Measurements from ENCODE around the gene ARHGAP27.
"Not testable (repeated sequence)": the region's sequence is repeated elsewhere in the genome, so short reads cannot be mapped to it uniquely, and the experiment has no call there.

The ARHGAP27 gene, protein sequence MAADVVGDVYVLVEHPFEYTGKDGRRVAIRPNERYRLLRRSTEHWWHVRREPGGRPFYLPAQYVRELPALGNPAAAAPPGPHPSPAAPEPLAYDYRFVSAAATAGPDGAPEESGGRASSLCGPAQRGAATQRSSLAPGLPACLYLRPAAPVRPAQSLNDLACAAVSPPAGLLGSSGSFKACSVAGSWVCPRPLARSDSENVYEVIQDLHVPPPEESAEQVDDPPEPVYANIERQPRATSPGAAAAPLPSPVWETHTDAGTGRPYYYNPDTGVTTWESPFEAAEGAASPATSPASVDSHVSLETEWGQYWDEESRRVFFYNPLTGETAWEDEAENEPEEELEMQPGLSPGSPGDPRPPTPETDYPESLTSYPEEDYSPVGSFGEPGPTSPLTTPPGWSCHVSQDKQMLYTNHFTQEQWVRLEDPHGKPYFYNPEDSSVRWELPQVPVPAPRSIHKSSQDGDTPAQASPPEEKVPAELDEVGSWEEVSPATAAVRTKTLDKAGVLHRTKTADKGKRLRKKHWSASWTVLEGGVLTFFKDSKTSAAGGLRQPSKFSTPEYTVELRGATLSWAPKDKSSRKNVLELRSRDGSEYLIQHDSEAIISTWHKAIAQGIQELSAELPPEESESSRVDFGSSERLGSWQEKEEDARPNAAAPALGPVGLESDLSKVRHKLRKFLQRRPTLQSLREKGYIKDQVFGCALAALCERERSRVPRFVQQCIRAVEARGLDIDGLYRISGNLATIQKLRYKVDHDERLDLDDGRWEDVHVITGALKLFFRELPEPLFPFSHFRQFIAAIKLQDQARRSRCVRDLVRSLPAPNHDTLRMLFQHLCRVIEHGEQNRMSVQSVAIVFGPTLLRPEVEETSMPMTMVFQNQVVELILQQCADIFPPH

DNA sequence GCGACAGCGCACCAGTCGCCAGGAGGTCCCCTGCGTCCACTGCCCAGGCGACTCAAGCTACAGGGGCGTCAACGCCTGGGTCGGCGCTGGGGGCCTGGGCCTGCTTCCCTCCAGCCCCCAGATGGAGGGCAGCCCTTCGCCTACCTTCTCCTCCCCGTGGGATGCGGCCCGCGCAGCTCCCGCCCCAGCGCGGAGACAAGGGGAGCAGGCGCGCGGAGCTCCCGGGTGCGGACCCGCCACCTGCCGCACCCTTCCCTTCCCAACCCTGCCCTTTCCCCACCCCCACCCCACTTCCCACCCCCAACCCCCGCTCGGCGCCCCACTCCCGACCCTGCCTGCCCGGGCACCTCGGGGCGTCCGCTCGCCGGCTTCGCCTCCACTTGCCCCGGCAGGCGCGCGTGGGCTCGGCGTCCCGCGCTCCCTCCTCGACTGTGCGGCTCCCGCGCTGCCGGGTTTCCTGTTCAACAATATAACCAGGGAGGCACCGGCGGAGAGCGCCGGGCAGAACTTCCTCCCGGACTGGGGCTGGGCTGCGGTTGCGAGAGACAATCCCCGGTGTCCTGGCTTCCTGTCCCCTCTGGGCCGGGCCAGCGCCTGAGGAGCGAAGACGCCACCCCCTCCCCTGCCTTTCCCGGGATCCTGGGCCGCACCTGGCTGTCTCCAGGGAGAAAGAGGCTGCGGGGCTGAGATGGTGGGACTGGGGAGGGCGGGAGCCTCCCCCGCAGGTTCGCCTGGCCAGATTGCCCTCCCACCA is at the start of gene ARHGAP27:
Gene ARHGAP27 (minus strand): TSS at position 466 of the 754 bp plus-strand sequence. CDS start 2,591 bp downstream, outside the sequence.
- DNase-seq = no peak

DNA sequence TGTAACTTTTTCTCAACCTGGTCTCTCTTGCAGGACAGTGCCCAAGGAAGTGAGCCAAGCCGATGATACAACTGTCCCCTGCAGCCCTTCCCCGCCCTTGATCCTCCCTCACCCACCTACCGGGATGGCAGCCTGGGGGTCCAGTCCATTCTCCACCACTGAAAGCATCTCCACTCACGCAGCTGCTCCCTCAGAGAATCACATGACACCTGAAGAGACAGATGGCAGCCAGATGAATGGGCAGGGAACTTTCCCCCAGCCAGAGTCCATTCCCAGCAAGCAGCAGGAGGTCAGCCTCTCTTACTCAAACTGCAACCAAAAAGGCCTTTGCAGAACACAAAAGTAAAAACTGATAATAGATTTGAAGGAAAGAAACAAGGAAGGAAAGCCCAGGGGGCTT is 49.6 kb upstream of the ARHGAP27 start:
- not testable (repeated sequence) for DNase-seq

DNA sequence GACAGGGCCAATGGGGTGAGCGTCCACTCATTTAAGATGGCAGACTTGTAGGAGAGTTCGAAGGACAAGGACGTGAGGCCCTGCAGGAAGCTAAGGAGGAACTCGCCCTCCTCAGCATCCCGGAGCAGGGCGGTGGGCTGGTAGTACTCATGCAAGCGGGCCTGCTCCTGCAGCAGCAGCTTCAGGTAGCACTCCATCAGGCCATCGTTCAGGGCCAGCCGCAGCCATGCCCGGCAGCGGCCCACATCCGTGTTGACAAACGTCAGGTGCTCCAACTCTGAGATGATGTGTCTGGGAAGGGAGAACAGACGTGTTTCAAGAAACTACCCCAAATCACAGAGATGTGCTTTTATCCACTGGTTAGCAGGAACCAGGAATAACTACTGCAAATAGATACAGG is 42.8 kb upstream of the ARHGAP27 start:
- DNase-seq = not testable (repeated sequence)

DNA sequence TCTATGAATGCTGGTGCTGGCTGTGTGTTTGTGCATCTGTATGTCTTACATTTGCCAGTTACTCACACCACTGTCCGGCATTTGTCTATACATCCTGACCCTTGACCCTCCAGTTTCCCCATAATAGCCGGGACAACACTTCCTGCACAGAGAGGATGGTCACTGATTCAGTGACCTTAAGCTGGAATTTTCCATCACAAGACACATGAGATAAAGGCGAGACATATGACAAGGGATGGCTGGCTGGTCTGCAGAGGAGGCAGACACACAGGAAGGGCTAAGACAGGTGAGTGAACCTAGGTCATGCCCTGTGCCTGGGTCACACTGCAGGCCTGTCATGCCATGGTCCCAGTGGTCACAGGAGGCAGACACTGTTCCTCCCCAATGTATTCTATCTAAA is 39.6 kb upstream of the ARHGAP27 start:
- not testable (repeated sequence) for DNase-seq

DNA sequence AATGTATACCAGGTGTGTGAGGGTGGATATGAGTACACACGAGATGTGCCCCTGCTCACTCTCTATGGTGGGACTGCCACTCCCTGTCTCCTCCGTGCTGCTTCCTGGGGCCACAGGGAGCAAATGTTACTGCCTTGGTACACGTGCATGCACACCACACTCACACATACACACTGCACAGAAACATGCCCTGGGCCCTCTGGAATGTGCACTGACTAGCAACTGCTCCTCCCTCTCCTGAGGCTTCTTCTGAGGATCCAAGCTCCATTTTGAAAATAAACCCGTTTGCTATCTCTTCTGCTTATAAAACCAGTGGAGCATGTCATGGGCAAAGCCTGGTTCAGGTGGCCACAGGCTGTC is 36.5 kb upstream of the ARHGAP27 start:
- not testable (repeated sequence) for DNase-seq

DNA sequence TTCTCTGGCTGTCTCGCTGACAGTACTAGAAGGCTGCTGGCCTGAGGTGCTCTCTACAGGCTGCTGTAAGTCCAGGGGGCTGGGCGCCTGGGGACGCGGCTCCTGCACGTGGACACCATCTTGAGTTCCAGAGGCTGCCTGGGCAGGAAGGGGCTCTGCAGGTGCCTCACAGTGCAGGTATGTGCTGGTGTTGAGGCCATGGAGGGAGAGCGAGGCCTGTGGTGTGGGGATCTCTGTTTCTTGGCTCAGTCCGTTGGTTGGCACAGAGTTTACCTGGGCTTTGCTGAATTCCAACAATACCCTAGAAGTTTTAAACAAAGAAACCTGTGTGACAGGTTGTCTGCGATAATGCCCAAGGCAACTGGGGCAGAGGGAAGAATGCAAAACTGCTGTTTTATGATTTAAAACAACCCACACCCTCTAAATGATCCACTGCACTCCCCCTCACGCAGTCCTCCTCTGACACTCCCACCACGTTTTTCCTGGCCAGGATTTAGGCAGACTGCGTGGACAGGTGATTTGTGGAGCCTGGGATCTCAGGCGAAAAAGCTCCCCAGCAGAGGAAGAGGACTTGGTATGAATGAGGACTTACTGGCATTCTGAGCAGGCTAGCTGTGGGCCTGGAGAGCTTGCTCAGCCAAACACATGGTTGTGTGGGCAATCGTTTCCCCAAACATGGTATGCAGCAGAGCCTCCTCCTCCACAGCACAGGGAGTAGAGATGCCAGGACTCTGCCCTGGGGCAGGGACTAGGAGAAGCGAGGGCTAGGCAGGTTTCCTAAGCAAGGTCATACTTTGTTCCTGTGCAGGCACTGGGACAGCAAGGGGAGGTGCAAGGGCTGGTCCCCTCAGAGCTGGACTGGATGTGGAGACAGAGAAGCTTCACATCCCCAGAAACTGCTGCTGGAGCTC is 35.9 kb upstream of the ARHGAP27 start:
- DNase-seq = not testable (repeated sequence)

DNA sequence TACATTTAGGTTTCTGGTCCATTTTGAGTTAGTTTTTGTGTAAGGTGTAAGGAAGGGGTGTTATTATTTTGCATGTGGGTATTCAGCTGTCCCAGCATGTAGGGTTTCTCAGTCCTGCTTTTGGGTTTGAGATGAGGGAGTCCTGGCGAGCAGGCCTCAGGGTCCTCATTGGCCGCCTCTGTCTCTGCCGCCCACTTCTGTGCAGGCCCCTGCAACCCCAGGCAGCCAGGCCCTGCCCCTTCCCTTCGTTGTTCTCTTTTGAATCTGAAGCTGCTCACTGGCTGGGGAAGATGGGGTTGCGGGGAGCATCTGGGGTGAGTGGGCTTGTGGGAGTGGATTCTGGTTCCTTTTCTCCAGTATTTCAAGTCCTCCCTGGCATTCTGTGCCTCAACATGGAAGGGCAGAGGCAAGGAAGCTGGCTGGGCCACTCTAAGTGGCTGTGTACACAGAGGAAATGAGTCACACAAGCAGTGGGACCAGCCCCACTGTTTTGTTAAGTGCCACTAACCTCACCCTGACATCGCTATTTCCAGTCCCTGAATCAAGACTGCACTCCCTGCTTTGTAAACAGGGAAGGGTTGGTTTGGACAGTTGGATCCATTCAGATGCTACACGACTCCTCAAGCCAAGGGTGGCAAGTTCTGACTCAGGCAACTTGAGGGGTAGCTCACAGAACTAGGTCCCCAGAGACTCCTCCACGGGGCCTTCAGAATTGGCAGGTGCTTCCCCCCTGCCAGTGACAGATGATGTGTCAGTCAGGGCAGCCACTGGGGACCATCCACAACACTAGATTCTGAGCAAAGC is 29.1 kb upstream of the ARHGAP27 start:
- not testable (repeated sequence) for DNase-seq

DNA sequence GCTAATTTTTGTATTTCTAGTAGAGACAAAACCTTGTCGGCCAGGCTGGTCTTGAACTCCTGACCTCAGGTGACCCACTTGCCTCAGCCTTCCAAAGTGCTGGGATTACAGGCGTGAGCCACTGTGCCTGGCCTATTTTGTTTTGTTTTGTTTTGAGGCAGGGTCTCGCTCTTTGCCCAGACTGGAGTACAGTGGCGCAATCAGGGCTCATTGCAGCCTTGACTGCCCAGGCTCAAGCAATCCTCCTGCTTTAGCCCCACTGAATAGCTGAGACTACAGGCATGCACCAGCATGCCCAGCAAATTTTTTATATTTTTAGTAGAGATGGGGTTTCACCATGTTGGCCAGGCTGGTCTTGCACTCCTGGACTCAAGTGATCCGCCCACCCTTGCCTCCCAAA is 27.8 kb upstream of the ARHGAP27 start:
- not testable (repeated sequence) for DNase-seq

DNA sequence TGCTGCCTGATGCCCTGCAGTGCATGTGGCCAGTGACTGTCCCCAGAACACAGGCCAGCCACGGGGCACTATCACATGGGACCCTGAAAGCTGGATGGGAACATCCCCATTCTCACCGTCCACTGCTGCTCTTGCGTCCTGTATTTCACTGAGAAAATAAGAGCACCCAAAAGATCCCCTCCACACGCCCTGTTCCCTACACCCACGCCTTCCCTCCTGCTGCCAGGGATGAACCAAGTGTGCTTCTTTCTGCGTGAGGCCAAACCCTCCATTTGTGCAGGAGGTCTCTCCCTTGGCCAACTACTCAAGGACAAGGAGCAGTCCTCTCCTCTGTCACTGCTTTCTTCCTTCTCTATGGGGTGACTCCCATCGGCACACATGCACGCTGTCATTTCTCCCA is 21.7 kb upstream of the ARHGAP27 start:
- DNase-seq = not testable (repeated sequence)

DNA sequence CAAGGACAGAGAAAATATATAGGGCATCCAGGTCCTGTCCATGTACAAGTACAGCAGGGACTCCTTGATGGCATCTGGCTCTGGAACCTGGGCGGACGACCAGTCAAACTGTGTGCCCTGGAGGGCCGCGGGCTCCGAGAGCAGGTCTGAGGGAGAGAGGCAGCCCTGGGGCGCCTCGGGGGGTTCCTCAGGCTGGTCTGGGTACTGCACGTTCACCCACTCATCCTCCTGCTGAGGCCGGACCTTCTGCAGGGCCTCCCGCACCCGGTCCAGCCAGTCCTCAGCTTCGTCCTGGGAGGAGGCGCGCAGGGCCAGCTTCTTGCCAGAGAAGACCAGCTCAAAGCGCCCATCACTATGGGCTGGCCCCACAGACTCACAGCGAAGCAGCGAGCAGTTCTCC is 21.1 kb upstream of the ARHGAP27 start:
- DNase-seq = not testable (repeated sequence)

DNA sequence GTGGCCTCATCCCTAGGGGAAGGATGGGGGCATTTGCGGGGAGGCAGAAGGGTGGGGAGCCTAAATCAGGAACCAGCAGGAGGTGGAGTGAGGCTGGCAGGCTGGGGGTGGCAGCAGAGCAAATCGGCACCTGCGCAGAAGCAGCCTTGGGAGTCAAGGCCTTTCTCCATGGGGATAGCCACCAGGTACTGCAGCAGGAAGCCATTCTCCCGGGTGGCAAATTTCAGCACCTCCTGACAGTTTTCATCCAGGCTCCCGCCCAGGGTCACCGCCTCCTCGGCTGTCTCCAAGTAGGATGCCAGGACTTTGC is 20.5 kb upstream of the ARHGAP27 start:
- DNase-seq = not testable (repeated sequence)

DNA sequence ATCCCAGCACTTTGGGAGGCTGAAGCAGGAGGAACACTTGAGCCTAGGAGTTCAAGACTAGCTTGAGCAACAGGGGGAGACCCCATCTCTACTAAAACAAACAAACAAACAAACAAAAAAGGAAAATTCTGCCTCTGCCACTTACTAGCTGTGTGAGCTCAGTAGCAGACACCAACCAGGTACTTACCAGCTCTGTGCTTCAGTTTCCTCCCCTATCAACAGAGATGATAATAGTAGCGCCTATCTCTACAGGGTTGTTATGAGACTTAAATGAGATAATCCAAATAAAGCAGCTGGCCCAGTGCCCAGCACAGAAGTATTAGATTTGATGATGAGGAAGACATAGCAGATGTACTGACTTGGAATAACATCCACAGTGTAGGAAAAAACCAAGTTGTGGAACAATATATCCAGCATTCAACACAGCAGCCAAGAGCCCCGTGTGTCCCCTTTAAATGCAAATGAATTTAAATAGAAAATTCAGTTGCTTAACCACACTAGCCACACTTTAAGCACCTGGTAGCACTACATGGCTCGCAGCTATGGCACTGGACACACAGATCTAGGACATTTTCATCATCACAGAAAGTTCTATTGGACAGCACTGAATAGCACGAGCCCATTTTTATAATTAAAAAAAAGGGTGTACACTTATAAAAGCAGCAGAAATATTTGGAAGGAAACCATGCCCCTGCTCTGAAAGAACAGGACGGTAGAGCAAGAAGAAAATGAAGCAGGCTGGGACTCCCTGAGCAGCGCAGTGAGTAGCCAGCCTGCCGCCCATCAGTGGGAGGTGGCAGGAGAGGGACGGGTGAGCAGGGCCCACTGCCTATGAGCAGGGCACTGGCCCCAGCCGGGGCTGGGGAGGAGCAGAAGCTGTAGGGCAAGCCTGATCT is 19.9 kb upstream of the ARHGAP27 start:
- not testable (repeated sequence) for DNase-seq

DNA sequence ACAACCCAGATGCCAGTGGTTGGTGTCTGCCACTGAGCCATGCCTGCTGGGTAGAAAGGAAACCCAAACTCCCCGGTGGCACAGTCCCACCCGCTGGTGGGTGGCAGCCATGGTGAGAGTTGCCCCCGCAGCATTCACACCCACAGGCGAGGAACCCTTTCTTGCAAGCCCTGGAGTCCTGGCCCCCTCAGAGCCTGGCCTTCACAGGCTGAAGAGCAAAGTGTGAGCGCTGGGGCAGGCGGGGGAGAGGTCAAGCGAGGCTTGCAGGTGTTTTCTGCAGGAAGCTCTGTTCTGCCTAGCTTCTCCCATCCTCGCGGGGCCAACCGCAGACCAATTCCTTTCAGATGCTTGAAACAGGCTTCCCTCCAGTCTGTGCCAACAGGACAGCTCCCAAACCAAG is 19.0 kb upstream of the ARHGAP27 start:
- DNase-seq = not testable (repeated sequence)

DNA sequence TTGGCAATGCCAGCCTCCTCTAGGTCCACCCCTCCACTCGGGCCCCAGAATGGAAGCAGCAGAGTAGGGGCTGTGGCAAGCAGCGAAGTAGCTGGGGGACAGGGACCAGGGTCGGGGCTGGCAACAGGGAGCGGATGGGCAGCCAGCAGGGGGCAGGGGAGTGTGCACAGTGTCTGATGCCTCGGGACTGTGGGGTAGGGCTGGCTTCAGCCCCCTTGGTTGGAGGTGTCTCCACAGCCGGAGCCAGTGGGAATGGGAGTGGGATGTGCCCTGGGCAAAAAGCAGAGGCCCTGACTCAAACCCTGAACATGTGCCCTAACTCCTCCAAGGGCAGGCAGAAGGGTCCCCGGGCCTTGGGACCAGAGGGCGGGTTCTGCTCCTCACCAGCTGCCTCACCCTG is 18.5 kb upstream of the ARHGAP27 start:
- DNase-seq = no peak

DNA sequence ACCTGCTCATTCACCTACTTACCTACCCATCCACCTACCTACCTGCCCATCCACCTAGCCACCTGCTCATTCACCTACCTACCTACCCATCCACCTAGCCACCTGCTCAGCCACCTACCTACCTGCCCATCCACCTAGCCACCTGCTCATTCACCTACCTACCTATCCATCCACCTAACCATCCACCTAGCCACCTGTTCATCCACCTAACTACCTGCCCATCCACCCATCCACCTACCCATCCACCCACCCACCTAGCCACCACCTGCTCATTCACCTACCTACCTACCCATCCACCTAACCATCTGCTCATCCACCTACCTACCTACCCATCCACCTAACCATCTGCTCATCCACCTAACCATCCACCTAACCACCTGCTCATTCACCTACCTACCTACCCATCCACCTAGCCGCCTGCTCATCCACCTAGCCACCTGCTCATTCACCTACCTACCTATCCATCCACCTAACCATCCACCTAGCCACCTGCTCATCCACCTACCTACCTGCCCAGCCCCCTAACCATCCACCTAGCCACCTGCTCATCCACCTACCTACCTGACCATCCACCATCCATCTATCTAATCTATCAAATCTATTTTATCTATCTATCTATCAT is 17.1 kb upstream of the ARHGAP27 start:
- DNase-seq = not testable (repeated sequence)

DNA sequence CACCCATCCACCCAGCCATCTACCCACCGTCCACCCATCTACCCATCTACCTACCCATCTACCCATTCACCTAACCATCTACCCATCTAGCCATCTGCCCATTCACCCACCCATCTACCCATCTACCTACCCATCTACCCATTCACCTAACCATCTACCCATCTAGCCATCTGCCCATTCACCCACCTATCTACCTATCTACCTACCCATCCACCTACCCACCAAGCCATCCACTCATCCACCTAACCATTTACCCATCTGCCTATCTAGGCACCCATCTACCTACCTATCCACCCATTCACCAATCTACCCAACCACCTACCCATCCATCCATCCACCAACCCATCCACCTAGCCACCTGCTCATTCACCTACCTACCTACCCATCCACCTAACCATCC is 16.6 kb upstream of the ARHGAP27 start:
- not testable (repeated sequence) for DNase-seq

DNA sequence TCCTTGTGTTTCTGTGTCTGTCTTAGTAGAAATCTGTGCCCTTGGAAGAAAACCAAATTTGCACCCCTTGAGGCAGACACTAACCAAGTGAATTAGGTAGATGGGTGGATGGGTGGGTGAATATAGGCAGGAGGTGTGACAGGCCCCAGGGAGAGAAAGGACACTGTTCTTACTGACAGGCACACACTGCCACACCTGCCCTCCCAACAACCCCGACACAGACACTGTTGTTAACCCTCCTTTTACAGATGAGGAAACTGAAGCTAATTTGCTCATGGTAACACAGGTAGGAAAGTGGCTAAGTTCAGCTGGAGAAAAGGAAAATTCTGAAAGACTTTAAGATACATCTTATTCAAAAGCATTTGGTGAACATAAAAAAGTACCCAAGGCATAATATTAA is 15.8 kb upstream of the ARHGAP27 start:
- not testable (repeated sequence) for DNase-seq

DNA sequence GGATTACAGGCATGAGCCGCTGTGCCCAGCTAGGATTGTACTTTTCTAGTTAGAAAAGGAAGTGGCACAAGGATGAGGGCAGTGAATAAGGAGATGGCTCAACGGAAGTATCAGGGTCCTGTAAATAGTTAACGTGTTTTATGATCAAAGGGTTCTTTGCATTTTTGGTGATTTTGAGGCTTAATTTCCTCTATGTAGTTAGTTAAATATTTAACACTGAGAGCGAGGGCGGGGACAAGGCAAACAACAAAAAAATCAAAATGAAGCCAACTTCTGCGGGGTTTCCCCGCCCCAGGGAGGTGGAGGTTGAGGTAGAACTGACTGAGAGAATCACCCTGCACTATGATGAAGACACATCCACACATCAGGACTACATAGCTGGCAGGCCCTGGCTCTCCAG is 15.4 kb upstream of the ARHGAP27 start:
- DNase-seq = not testable (repeated sequence)

DNA sequence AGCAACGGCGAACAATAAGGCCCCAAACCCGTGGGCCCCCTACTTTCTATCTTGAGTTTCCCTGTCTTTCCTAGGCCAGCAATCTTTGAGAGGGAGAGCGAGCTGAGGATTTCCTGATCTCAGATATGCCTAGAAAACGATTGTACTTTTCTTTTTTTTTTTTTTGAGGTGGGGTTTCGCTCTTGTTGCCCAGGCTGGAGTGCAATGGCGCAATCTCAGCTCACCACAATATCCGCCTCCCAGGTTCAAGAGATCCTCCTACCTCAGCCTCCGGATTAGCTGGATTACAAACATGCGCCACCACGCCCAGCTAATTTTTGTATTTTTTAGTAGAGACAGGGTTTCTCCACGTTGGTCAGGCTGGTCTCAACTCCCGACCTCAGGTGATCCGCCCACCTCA is 15.0 kb upstream of the ARHGAP27 start:
- DNase-seq = not testable (repeated sequence)
